Esophagus muscularis mucosa (tissue), 3 donors: Measurements from ENCODE around the gene IFI27L2.

Experiments
- POLR2A ChIP-seq: fragments of 450-650 bp; IDR thresholded peaks from one replicate; pipeline ENCODE4 v1.6.1; 2017; ENCODE audit warnings: antibody characterized with exemption, moderate library complexity, mild to moderate bottlenecking, low read depth
- TF ChIP-seq, protein P1 (sequence below), 3 experiments: fragments of 200-600 bp in 2 of 3; fragments of 450-650 bp in 1 of 3; sonication (generic) in 2 of 3; IDR thresholded peaks; one replicate each; pipeline ENCODE4 v1.5.1; 2017 to 2019; ENCODE audit warnings: antibody characterized with exemption in 3 of 3, mild to moderate bottlenecking in 2 of 3, moderate library complexity in 1 of 3

DNA sequence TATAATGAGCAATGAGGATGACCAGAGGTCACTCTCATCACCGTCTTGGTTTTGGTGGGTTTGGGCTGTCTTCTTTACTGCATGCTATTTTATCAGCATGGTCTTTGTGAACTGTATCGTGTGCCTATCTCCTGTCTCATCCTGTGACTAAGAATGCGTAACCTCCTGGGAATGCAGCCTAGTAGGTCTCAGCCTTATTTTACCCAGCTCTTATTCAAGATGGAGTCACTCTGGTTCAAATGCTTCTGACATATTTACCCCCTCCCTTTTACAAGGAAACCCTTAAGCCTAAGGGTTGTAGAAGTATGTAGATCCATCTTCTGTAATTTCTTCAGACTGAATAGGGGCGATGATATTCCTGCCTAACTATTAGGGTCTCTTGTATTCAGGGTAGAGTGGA, 39.9 kb downstream of the IFI27L2 start:
- TF ChIP-seq POLR2A, result no peak
- TF ChIP-seq, protein P1, sequence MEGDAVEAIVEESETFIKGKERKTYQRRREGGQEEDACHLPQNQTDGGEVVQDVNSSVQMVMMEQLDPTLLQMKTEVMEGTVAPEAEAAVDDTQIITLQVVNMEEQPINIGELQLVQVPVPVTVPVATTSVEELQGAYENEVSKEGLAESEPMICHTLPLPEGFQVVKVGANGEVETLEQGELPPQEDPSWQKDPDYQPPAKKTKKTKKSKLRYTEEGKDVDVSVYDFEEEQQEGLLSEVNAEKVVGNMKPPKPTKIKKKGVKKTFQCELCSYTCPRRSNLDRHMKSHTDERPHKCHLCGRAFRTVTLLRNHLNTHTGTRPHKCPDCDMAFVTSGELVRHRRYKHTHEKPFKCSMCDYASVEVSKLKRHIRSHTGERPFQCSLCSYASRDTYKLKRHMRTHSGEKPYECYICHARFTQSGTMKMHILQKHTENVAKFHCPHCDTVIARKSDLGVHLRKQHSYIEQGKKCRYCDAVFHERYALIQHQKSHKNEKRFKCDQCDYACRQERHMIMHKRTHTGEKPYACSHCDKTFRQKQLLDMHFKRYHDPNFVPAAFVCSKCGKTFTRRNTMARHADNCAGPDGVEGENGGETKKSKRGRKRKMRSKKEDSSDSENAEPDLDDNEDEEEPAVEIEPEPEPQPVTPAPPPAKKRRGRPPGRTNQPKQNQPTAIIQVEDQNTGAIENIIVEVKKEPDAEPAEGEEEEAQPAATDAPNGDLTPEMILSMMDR (IDR thresholded peaks at IDR 0.05), result no peak
